T-cell (primary cell): ENCODE measurements around the gene STARD4. TPM values are rescaled to one million over a fixed set of nuclear protein-coding genes. Genes with fewer than 3 reads are reported as not detected.

ENCODE experiments used
- ATAC-seq, 4 experiments: fragments of 200-7000 bp in 3 of 4; fragments of 150-1000 bp in 1 of 4; cut with Tn5 transposase; replicated peaks in 1 of 4; 1 replicate in 3 of 4; 2 replicates in 1 of 4; pipeline ENCODE4 v1.10.0; 2021; ENCODE audit warnings: moderate library complexity in 3 of 4, mild to moderate bottlenecking in 2 of 4, moderate number of reproducible peaks in 1 of 4
- CTCF ChIA-PET, 2 donors: fragments of 300-600 bp; sonication (Branson Sonifier 250); formaldehyde crosslinking; loops; one replicate each; lab custom pipeline; 2022; ENCODE audit warnings: antibody characterized with exemption in 2 of 2; lab: Charles Lee
- POLR2A ChIA-PET, 2 donors: fragments of 300-600 bp; sonication (Branson Sonifier 250); formaldehyde crosslinking; loops; one replicate each; lab custom pipeline; 2022; ENCODE audit warnings: antibody characterized with exemption in 2 of 2; lab: Charles Lee
- DNase-seq, 35 experiments: peaks; one replicate each; pipeline versions ENCODE4 v3.0.0 to v3.0.0-alpha.2; 2013 to 2023
- H3K27ac ChIP-seq: one replicate; pipeline ENCODE4 v1.5.1; 2013; ENCODE audit warnings: low read length
- H3K27me3 ChIP-seq, 2 experiments: replicated peaks in 1 of 2; 1 replicate in 1 of 2; 2 replicates in 1 of 2; pipeline versions ENCODE4 v1.6.1 to v1.7.0; 2013; ENCODE audit warnings: low read length in 1 of 2, mixed read lengths in 1 of 2; ENCODE audit not compliant: control insufficient read depth in 2 of 2, insufficient read depth in 2 of 2; ENCODE audit errors: extremely low read depth in 1 of 2
- H3K36me3 ChIP-seq, 2 donors: 1 replicate in 1 of 2; 2 replicates in 1 of 2; pipeline versions ENCODE4 v1.6.1 to v1.7.0; 2013; ENCODE audit warnings: low read length in 1 of 2; ENCODE audit not compliant: control insufficient read depth in 2 of 2, insufficient read depth in 1 of 2; ENCODE audit errors: extremely low read depth in 1 of 2
- H3K4me1 ChIP-seq, 2 experiments: 1 replicate in 1 of 2; 2 replicates in 1 of 2; pipeline versions ENCODE4 v1.6.1 to v1.7.0; 2013; ENCODE audit warnings: low read length in 2 of 2, mixed read lengths in 1 of 2; ENCODE audit not compliant: insufficient read depth in 2 of 2, control insufficient read depth in 1 of 2; ENCODE audit errors: extremely low read depth in 1 of 2
- H3K4me3 ChIP-seq, 2 donors: 1 replicate in 1 of 2; 2 replicates in 1 of 2; pipeline versions ENCODE4 v1.5.1 to v1.7.0; 2013; ENCODE audit warnings: mild to moderate bottlenecking in 2 of 2, low read length in 1 of 2, moderate library complexity in 1 of 2; ENCODE audit not compliant: control insufficient read depth in 1 of 2; ENCODE audit errors: extremely low read depth in 1 of 2
- H3K9me3 ChIP-seq: 2 replicates; pipeline ENCODE4 v1.7.0; 2013
- H3K27ac Mint-ChIP-seq, 2 donors: one replicate each; pipeline ENCODE4 v1.8.0; 2020 to 2021; ENCODE audit warnings: mild to moderate bottlenecking in 2 of 2, mixed read lengths in 2 of 2
- H3K27me3 Mint-ChIP-seq, 2 donors: one replicate each; pipeline ENCODE4 v1.8.0; 2021 to 2022; ENCODE audit warnings: mixed read lengths in 2 of 2
- H3K36me3 Mint-ChIP-seq: one replicate; pipeline ENCODE4 v1.8.0; 2021; ENCODE audit warnings: mixed read lengths
- H3K4me1 Mint-ChIP-seq, 3 donors: one replicate each; pipeline ENCODE4 v1.8.0; 2020 to 2022; ENCODE audit warnings: mixed read lengths in 3 of 3, mild to moderate bottlenecking in 1 of 3
- H3K4me3 Mint-ChIP-seq, 3 donors: one replicate each; pipeline ENCODE4 v1.8.0; 2020 to 2022; ENCODE audit warnings: mild to moderate bottlenecking in 3 of 3, mixed read lengths in 3 of 3, moderate library complexity in 3 of 3
- H3K9me3 Mint-ChIP-seq, 3 donors: one replicate each; pipeline ENCODE4 v1.8.0; 2020 to 2022; ENCODE audit warnings: mixed read lengths in 3 of 3
- WGBS: methylation state at CpG from one replicate; pipeline ENCODE4 v1.1.5; 2013; ENCODE audit warnings: missing lambda C conversion rate; ENCODE audit not compliant: insufficient coverage; 5-methylcytosine and 5-hydroxymethylcytosine counted together
- total RNA-seq, 35 experiments: library from RNA in 6 of 35; stranded (reverse) in 6 of 35; fragments of 120-200 nt in 1 of 35; gene quantifications; one replicate each; pipeline versions ENCODE4 v1.2.1 to v1.2.4 and lab custom pipeline; 2013 to 2026

STARD4 gene
- total RNA-seq, 5 donors from 2014 or later (not counting 1 experiment from before 2014, with no cell fraction given): 10.2 to 16.5 (median 12.0) TPM

- Histone ChIP-seq H3K27ac (no peak overlapping the region), H3K4me1 (peaks cover 9 to 11% of the 10 kb centered on the region in 2 experiments), H3K27me3 (no peaks in the 10 kb centered on the region), H3K9me3 (no peaks in the 10 kb centered on the region), H3K36me3 (no peaks in the 10 kb centered on the region), H3K4me3 (no peak overlapping the region)
- Mint-ChIP-seq H3K4me3 (peak overlapping the region; percentile 5 to 98 (median 39)), H3K27me3 (no peaks in the 10 kb centered on the region), H3K36me3 (no peaks in the 10 kb centered on the region), H3K4me1 (peaks cover 14 to 35% (median 34%) of the 10 kb centered on the region in 3 donors), H3K27ac (no peak overlapping the region), H3K9me3 (no peaks in the 10 kb centered on the region)
- CTCF ChIA-PET: interaction anchor here (0.6 to 1.4 kb wide), 2 partner anchors 9 to 1278 kb away, joined by 3 to 5 read pairs; no protein-coding TSS in a partner anchor
- POLR2A ChIA-PET: interaction anchor here (0.5 to 0.6 kb wide), 2 partner anchors 46 to 414 kb away, joined by 3 to 4 read pairs; no protein-coding TSS in a partner anchor
- no CpG with 5 or more reads among the region's 3 CpGs for WGBS
- ATAC-seq (no peak), DNase-seq (no peak)
Measured at GRCh38 chr5:111514087-111514486, 1.8 kb upstream of the STARD4 start.

GRCh38 chr5:111513131-111513520 lies 791 bp upstream of the STARD4 start:
- Mint-ChIP-seq H3K4me1 (peaks cover 14 to 42% (median 42%) of the 10 kb centered on the region in 3 donors), H3K4me3 (peak overlapping the region; percentile 98 to 99 (median 99)), H3K27ac (peak overlapping the region; percentile 95 to 99), H3K9me3 (no peaks in the 10 kb centered on the region), H3K36me3 (no peaks in the 10 kb centered on the region), H3K27me3 (no peaks in the 10 kb centered on the region)
- ATAC-seq (no peak), DNase-seq (no peak)
- Histone ChIP-seq H3K9me3 (no peaks in the 10 kb centered on the region), H3K27me3 (no peaks in the 10 kb centered on the region), H3K36me3 (no peaks in the 10 kb centered on the region), H3K27ac (peak overlapping the region; percentile 56), H3K4me1 (peaks cover 9 to 11% of the 10 kb centered on the region in 2 experiments), H3K4me3 (peak overlapping the region; percentile 77 to 93)
- 14% methylated on average over 4 of the region's 6 CpGs for WGBS
- CTCF ChIA-PET: interaction anchor here in 1 of 2 donors (0.7 to 1.4 kb wide), 3 partner anchors 9 to 18 kb away, joined by 3 to 5 read pairs (median 4); no protein-coding TSS in a partner anchor
- POLR2A ChIA-PET: interaction anchor here in 1 of 2 donors (1.7 kb wide), 1 partner anchor 19 kb away, joined by 6 read pairs; no protein-coding TSS in a partner anchor

- H3K27me3 Mint-ChIP-seq: no peaks in the 10 kb centered on the region
- ATAC-seq: peak in 2 of 4 experiments; percentile 0 to 6
- peak overlapping the region; percentile 98 to 99 (median 99) for H3K4me3 Mint-ChIP-seq
Measured at GRCh38 chr5:111511831-111512374, 432 bp downstream of the STARD4 start.

GRCh38 chr5:111511174-111511830 lies 1.0 kb downstream of the STARD4 start:
- ChIA-PET CTCF (interaction anchor here (0.6 to 1.5 kb wide), 7 partner anchors 14 to 665 kb away, joined by 3 to 14 read pairs (median 4); no protein-coding TSS in a partner anchor), POLR2A (interaction anchor here (0.5 to 1.7 kb wide), 12 partner anchors 12 to 1817 kb away, joined by 3 to 17 read pairs (median 3); partner anchors contain the start of gene WDR36 (in 1 of the 2))
- WGBS: 13% methylated on average over 1 of the region's 2 CpGs
- H3K4me1 Mint-ChIP-seq: peaks cover 23 to 51% (median 46%) of the 10 kb centered on the region in 3 donors
- H3K27me3 Mint-ChIP-seq: no peaks in the 10 kb centered on the region
- Histone ChIP-seq H3K36me3 (no peaks in the 10 kb centered on the region), H3K4me3 (peak overlapping the region; percentile 77 to 93), H3K27ac (no peak overlapping the region), H3K4me1 (peaks cover 9 to 11% of the 10 kb centered on the region in 2 experiments), H3K27me3 (no peaks in the 10 kb centered on the region), H3K9me3 (no peaks in the 10 kb centered on the region)
- ATAC-seq (no peak), DNase-seq (peak in 1 of 35 experiments; percentile 15)
- peak overlapping the region; percentile 98 to 99 (median 99) for H3K4me3 Mint-ChIP-seq
- H3K36me3 Mint-ChIP-seq: no peaks in the 10 kb centered on the region
- no peaks in the 10 kb centered on the region for H3K9me3 Mint-ChIP-seq
- H3K27ac Mint-ChIP-seq: peak overlapping the region; percentile 95 to 99

More at GRCh38 chr5:111511831-111512374, 432 bp downstream of the STARD4 start:
- H3K4me1 ChIP-seq: peaks cover 9 to 11% of the 10 kb centered on the region in 2 experiments
- under 1% methylated on average over 32 of the region's 32 CpGs for WGBS
- no peaks in the 10 kb centered on the region for H3K9me3 ChIP-seq
- ChIA-PET POLR2A (interaction anchor here (0.7 to 1.7 kb wide), 9 partner anchors 14 to 649 kb away, joined by 3 to 17 read pairs (median 3); partner anchors contain the start of gene WDR36 (in 1 of the 2)), CTCF (interaction anchor here (0.7 to 1.5 kb wide), 5 partner anchors 19 to 263 kb away, joined by 3 to 14 read pairs (median 4); no protein-coding TSS in a partner anchor)
- Mint-ChIP-seq H3K27ac (peak overlapping the region; percentile 95 to 99), H3K9me3 (no peaks in the 10 kb centered on the region), H3K36me3 (no peaks in the 10 kb centered on the region), H3K4me1 (peaks cover 23 to 51% (median 46%) of the 10 kb centered on the region in 3 donors)
- no peaks in the 10 kb centered on the region for H3K36me3 ChIP-seq
- peak in 7 of 35 experiments; percentile 0 to 12 (median 3) for DNase-seq
- peak overlapping the region; percentile 81 for H3K27ac ChIP-seq
- H3K27me3 ChIP-seq: no peaks in the 10 kb centered on the region
- H3K4me3 ChIP-seq: peak overlapping the region; percentile 77 to 93

- Histone ChIP-seq H3K27me3 (no peaks in the 10 kb centered on the region), H3K27ac (no peak overlapping the region), H3K4me1 (peaks cover 9 to 11% of the 10 kb centered on the region in 2 experiments), H3K9me3 (no peaks in the 10 kb centered on the region), H3K36me3 (no peaks in the 10 kb centered on the region), H3K4me3 (no peak overlapping the region)
- ATAC-seq: no peak
- DNase-seq: no peak
- H3K4me3 Mint-ChIP-seq: no peak overlapping the region
- ChIA-PET POLR2A (interaction anchor here in 1 of 2 donors (0.9 kb wide), 1 partner anchor 21 kb away, joined by 3 read pairs; no protein-coding TSS in a partner anchor), CTCF (interaction anchor here in 1 of 2 donors (0.6 to 1.4 kb wide), 3 partner anchors 19 to 31 kb away, joined by 3 to 7 read pairs (median 3); no protein-coding TSS in a partner anchor)
- peaks cover 23 to 52% (median 49%) of the 10 kb centered on the region in 3 donors for H3K4me1 Mint-ChIP-seq
- no CpG with 5 or more reads among the region's 1 CpG for WGBS
- H3K36me3 Mint-ChIP-seq: peaks cover 5% of the 10 kb centered on the region
- H3K27ac Mint-ChIP-seq: peak overlapping the region in 1 of 2 donors; percentile 48
- H3K27me3 Mint-ChIP-seq: no peaks in the 10 kb centered on the region
- no peaks in the 10 kb centered on the region for H3K9me3 Mint-ChIP-seq
Measured at GRCh38 chr5:111509119-111509518, 3.2 kb downstream of the STARD4 start.

- ChIA-PET POLR2A (no interaction called here), CTCF (interaction anchor here in 1 of 2 donors (1.1 kb wide), 1 partner anchor 24 kb away, joined by 6 read pairs; no protein-coding TSS in a partner anchor)
- Mint-ChIP-seq H3K4me3 (no peak overlapping the region), H3K36me3 (peaks cover 5% of the 10 kb centered on the region), H3K4me1 (peaks cover 16 to 44% (median 42%) of the 10 kb centered on the region in 3 donors), H3K27me3 (no peaks in the 10 kb centered on the region), H3K9me3 (no peaks in the 10 kb centered on the region), H3K27ac (peak overlapping the region in 1 of 2 donors; percentile 0)
- no peak for ATAC-seq
- no peak overlapping the region for H3K4me3 ChIP-seq
- no peaks in the 10 kb centered on the region for H3K36me3 ChIP-seq
- H3K27me3 ChIP-seq: no peaks in the 10 kb centered on the region
- WGBS: no CpG with 5 or more reads among the region's 4 CpGs
- H3K9me3 ChIP-seq: no peaks in the 10 kb centered on the region
- H3K4me1 ChIP-seq: peaks cover 5 to 8% of the 10 kb centered on the region in 2 experiments
- no peak for DNase-seq
- H3K27ac ChIP-seq: no peak overlapping the region
Measured at GRCh38 chr5:111507276-111507675, 5.1 kb downstream of the STARD4 start.
